H1 (cell line): Measurements from ENCODE around the gene GABBR1. TPM values are rescaled to one million over a fixed set of nuclear protein-coding genes. Genes with fewer than 3 reads are reported as not detected.

Experiments used
- USF2 ChIP-seq: IDR thresholded peaks from 2 replicates; pipeline ENCODE4 v1.6.1; 2011; ENCODE audit warnings: low read length, improper control_type of control experiment
- polyA plus RNA-seq, 7 experiments: library from polyadenylated mRNA; depleted of rRNA in 3 of 7; stranded (reverse) in 5 of 7; unstranded in 2 of 7; fragments of >200 nt in 5 of 7; fragments of 200-250 nt in 2 of 7; gene quantifications; 1 replicate in 5 of 7; 2 replicates in 1 of 7; 4 replicates in 1 of 7; pipeline versions ENCODE4 v1.2.1 to v1.2.3, GENCODE V29; 2011 to 2013; ENCODE audit warnings: missing spikeins in 2 of 7, mixed read lengths in 2 of 7
- total RNA-seq: library from RNA; stranded (reverse); fragmentation: NEBNext Ultra II Directional; extraction: Animal tissue kit (Norgen Biotek cat#: 25700); gene quantifications from 2 replicates; pipeline ENCODE4 v1.2.1, GENCODE V29; 2021

GABBR1 gene
- total and polyA plus RNA-seq, 2 of the 8 experiments (the other 6 are each of a cell fraction or from before 2014, with no cell fraction given): 75.9 to 78.3 TPM

- TF ChIP-seq USF2: no peak
These were observed 43.4 kb downstream of the GABBR1 start (continued) for GRCh38 chr6:29589423-29590048.
